SK-N-SH treated with all-trans-retinoic acid at 6 μM for 48 hours (cell line): Measurements from ENCODE around the gene GREM1.

Source experiments
- ARNTL ChIP-seq: fragments of 450-650 bp; formaldehyde crosslinking; IDR thresholded peaks from 2 replicates; pipeline ENCODE4 v1.5.0; 2020; ENCODE audit warnings: low read depth, mild to moderate bottlenecking, moderate library complexity, borderline replicate concordance
- BACH2 ChIP-seq: fragments of 250-450 bp; sonication (Bioruptor Pico); IDR thresholded peaks from 2 replicates; pipeline ENCODE4 v1.9.0; 2021; ENCODE audit warnings: mild to moderate bottlenecking, borderline replicate concordance
- CSDC2 ChIP-seq: fragments of 250-450 bp; sonication (Bioruptor Pico); IDR thresholded peaks from 2 replicates; pipeline ENCODE4 v1.5.0; 2020; ENCODE audit warnings: mild to moderate bottlenecking, moderate library complexity
- GLIS3 ChIP-seq: fragments of 250-450 bp; sonication (Bioruptor Pico); IDR thresholded peaks from 2 replicates; pipeline ENCODE4 v1.5.0; 2020; ENCODE audit warnings: mild to moderate bottlenecking, moderate library complexity
- ISL1 ChIP-seq: fragments of 250-450 bp; sonication (Bioruptor Pico); IDR thresholded peaks from 2 replicates; pipeline ENCODE4 v2.1.2; 2022; ENCODE audit warnings: mild to moderate bottlenecking, moderate library complexity
- OSR1 ChIP-seq: fragments of 250-450 bp; sonication (Bioruptor Pico); IDR thresholded peaks from 2 replicates; pipeline ENCODE4 v1.8.0; 2022; ENCODE audit warnings: moderate library complexity, mild to moderate bottlenecking, inconsistent platforms
- PPARA ChIP-seq: fragments of 250-450 bp; sonication (Bioruptor Pico); IDR thresholded peaks from 2 replicates; pipeline ENCODE4 v1.5.0; 2020; ENCODE audit warnings: mild to moderate bottlenecking, borderline replicate concordance
- RARB ChIP-seq: fragments of 250-450 bp; sonication (Bioruptor Pico); IDR thresholded peaks from 2 replicates; pipeline ENCODE4 v1.8.0; 2021; ENCODE audit warnings: mild to moderate bottlenecking, moderate library complexity
- SNAI2 ChIP-seq: fragments of 250-450 bp; sonication (Bioruptor Pico); IDR thresholded peaks from 2 replicates; pipeline ENCODE4 v1.5.0; 2020; ENCODE audit warnings: mild to moderate bottlenecking, moderate library complexity
- TOX ChIP-seq: fragments of 250-450 bp; sonication (Bioruptor Pico); IDR thresholded peaks from 2 replicates; pipeline ENCODE4 v1.8.0; 2021; ENCODE audit warnings: mild to moderate bottlenecking, moderate library complexity, borderline replicate concordance
- ZC3H10 ChIP-seq: fragments of 250-450 bp; sonication (Bioruptor Pico); IDR thresholded peaks from 2 replicates; pipeline ENCODE4 v1.5.1; 2021; ENCODE audit warnings: mild to moderate bottlenecking, moderate library complexity
- ZNF70 ChIP-seq: fragments of 450-650 bp; formaldehyde crosslinking; IDR thresholded peaks from 2 replicates; pipeline ENCODE4 v1.5.0; 2020; ENCODE audit warnings: mild to moderate bottlenecking, moderate library complexity
- ZNF8 ChIP-seq: fragments of 450-650 bp; formaldehyde crosslinking; IDR thresholded peaks from 2 replicates; pipeline ENCODE4 v1.5.0; 2020; ENCODE audit warnings: mild to moderate bottlenecking, moderate library complexity
- TF ChIP-seq, protein P1 (sequence below): fragments of 250-450 bp; sonication (Bioruptor Pico); IDR thresholded peaks from 2 replicates; pipeline ENCODE4 v1.8.0; 2020; ENCODE audit warnings: mild to moderate bottlenecking, moderate library complexity, borderline replicate concordance

DNA sequence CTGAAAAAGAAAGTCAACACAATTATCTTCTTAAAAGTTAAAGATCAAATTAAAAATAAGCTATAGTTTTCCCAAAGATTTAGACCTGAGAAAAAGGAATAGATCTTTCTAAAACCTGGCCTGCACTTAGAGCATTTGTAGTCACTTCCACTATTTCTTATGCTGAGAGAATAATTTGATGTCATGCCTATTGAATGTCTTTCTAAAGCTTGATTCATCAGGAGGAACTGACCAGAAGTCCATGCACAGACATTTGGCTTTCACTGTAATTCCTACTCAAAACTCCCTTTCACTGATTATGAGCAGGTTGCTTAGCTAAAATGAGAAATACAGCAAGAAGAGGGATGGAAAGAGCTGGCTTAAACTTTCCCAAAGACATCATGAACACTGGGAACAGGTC is 4.3 kb downstream of the GREM1 start:
- TF ChIP-seq, protein P1, sequence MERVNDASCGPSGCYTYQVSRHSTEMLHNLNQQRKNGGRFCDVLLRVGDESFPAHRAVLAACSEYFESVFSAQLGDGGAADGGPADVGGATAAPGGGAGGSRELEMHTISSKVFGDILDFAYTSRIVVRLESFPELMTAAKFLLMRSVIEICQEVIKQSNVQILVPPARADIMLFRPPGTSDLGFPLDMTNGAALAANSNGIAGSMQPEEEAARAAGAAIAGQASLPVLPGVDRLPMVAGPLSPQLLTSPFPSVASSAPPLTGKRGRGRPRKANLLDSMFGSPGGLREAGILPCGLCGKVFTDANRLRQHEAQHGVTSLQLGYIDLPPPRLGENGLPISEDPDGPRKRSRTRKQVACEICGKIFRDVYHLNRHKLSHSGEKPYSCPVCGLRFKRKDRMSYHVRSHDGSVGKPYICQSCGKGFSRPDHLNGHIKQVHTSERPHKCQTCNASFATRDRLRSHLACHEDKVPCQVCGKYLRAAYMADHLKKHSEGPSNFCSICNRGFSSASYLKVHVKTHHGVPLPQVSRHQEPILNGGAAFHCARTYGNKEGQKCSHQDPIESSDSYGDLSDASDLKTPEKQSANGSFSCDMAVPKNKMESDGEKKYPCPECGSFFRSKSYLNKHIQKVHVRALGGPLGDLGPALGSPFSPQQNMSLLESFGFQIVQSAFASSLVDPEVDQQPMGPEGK (CRISPR knock-in tag): no peak
- no peak for TF ChIP-seq OSR1 (CRISPR knock-in tag)
- TF ChIP-seq GLIS3 (CRISPR knock-in tag): no peak
- TF ChIP-seq CSDC2 (CRISPR knock-in tag): no peak
- TF ChIP-seq ZNF8 (CRISPR knock-in tag): no peak
- TF ChIP-seq PPARA: no peak
- no peak for TF ChIP-seq ISL1 (CRISPR knock-in tag)
- TF ChIP-seq BACH2 (CRISPR knock-in tag): no peak
- TF ChIP-seq ARNTL: no peak
- TF ChIP-seq ZC3H10 (CRISPR knock-in tag): no peak
- no peak for TF ChIP-seq SNAI2
- no peak for TF ChIP-seq ZNF70 (CRISPR knock-in tag)
- TF ChIP-seq TOX (CRISPR knock-in tag): no peak
- no peak for TF ChIP-seq RARB
